CD4-positive, alpha-beta T cell (primary cell): Measurements from ENCODE around the gene OR10S1. TPM values are rescaled to one million over a fixed set of nuclear protein-coding genes. Genes with fewer than 3 reads are reported as not detected.
"Not testable (repeated sequence)": the region's sequence is repeated elsewhere in the genome, so short reads cannot be mapped to it uniquely, and the experiment has no call there.

Source experiments
- ATAC-seq: fragments of 200-7000 bp; cut with Tn5 transposase; one replicate; pipeline ENCODE4 v1.10.0; 2022; ENCODE audit warnings: mild to moderate bottlenecking; ENCODE audit not compliant: poor library complexity
- CTCF ChIA-PET: fragments of 350-600 bp; sonication (Branson Sonifier 250); formaldehyde crosslinking; loops from one replicate; lab custom pipeline; 2021; ENCODE audit warnings: antibody characterized with exemption, inconsistent platforms; lab: Charles Lee
- POLR2A ChIA-PET: fragments of 350-600 bp; sonication (Branson Sonifier 250); formaldehyde crosslinking; loops from one replicate; lab custom pipeline; 2021; ENCODE audit warnings: antibody characterized with exemption, inconsistent platforms; lab: Charles Lee
- DNase-seq, 14 experiments: peaks; one replicate each; pipeline ENCODE4 v3.0.0-alpha.2; 2013 to 2020; ENCODE audit warnings: mixed read lengths in 2 of 14
- H3K27ac ChIP-seq, 2 donors: one replicate each; pipeline versions ENCODE4 v1.5.1 to v1.7.0; 2013; ENCODE audit warnings: low read length in 2 of 2, low read depth in 1 of 2, mild to moderate bottlenecking in 1 of 2
- H3K27me3 ChIP-seq, 2 experiments: 1 replicate in 1 of 2; 2 replicates in 1 of 2; pipeline versions ENCODE4 v1.6.1 to v1.7.0; 2013; ENCODE audit warnings: low read length in 2 of 2, control low read depth in 1 of 2, mild to moderate bottlenecking in 1 of 2, moderate library complexity in 1 of 2; ENCODE audit not compliant: insufficient read depth in 2 of 2, control insufficient read depth in 1 of 2
- H3K36me3 ChIP-seq: one replicate; pipeline ENCODE4 v1.6.1; 2013; ENCODE audit warnings: low read length, control low read depth; ENCODE audit not compliant: insufficient read depth
- H3K4me1 ChIP-seq: one replicate; pipeline ENCODE4 v1.6.1; 2013; ENCODE audit warnings: low read length, control low read depth; ENCODE audit not compliant: insufficient read depth
- H3K4me3 ChIP-seq: one replicate; pipeline ENCODE4 v1.5.1; 2013; ENCODE audit warnings: mild to moderate bottlenecking, low read length, moderate library complexity
- H3K9me3 ChIP-seq, 2 experiments: 1 replicate in 1 of 2; 2 replicates in 1 of 2; pipeline versions ENCODE4 v1.6.1 to v1.7.0; 2013; ENCODE audit warnings: low read length in 2 of 2, mild to moderate bottlenecking in 2 of 2, control low read depth in 1 of 2, moderate library complexity in 1 of 2; ENCODE audit not compliant: control insufficient read depth in 1 of 2, insufficient read depth in 1 of 2
- H3K27ac Mint-ChIP-seq: one replicate; pipeline ENCODE4 v1.8.0; 2020; ENCODE audit warnings: mixed read lengths
- H3K27me3 Mint-ChIP-seq: one replicate; pipeline ENCODE4 v1.8.0; 2021; ENCODE audit warnings: mixed read lengths
- H3K36me3 Mint-ChIP-seq: one replicate; pipeline ENCODE4 v1.8.0; 2021; ENCODE audit warnings: low read depth, mixed read lengths
- H3K4me1 Mint-ChIP-seq: one replicate; pipeline ENCODE4 v1.8.0; 2021; ENCODE audit warnings: low read depth, mixed read lengths
- H3K4me3 Mint-ChIP-seq: one replicate; pipeline ENCODE4 v1.8.0; 2020; ENCODE audit warnings: mild to moderate bottlenecking, mixed read lengths
- H3K9me3 Mint-ChIP-seq: one replicate; pipeline ENCODE4 v1.8.0; 2020; ENCODE audit warnings: mixed read lengths
- CTCF ChIP-seq: fragments of 200-600 bp; IDR thresholded peaks from one replicate; pipeline ENCODE4 v1.8.0; 2022; ENCODE audit warnings: antibody characterized with exemption, mild to moderate bottlenecking
- intact Hi-C, 2 experiments: fragments of 100-400 bp; cut with DNase I in 1 of 2; cut with micrococcal nuclease in 1 of 2; formaldehyde crosslinking; loops; one replicate each; pipeline versions ENCODE4 v1.15.1 to v1.9.0; 2023 to 2025; cut with DNase I, micrococcal nuclease
- polyA plus RNA-seq, 2 donors: library from polyadenylated mRNA; unstranded; fragments of 120-200 nt; gene quantifications; one replicate each; pipeline ENCODE4 v1.2.1, GENCODE V29; 2013
- total RNA-seq, 174 experiments: library from RNA in 2 of 174; stranded (reverse) in 2 of 174; gene quantifications; one replicate each; pipeline ENCODE4 v1.2.3 and lab custom pipeline; 2021 to 2026

OR10S1 gene
- total RNA-seq (not detected), total RNA-seq (lab: John Stamatoyannopoulos, UW) (0 reads per million in 172 experiments)
- not detected for polyA plus RNA-seq (2013, experiment 1 of 2)
- not detected for polyA plus RNA-seq (2013, experiment 2 of 2)

GRCh38 chr11:123977731-123978347 is at the start of gene OR10S1:
Gene OR10S1 (minus strand): TSS chr11:123977781. CDS start chr11:123977664, 117 bp downstream.
- Histone ChIP-seq H3K4me3 (no peak within 1 kb of the TSS), H3K27me3 (peaks cover 0 to 2% of the 10 kb centered on the region in 2 experiments), H3K9me3 (peaks cover 0 to 15% of the 10 kb centered on the region in 2 experiments), H3K36me3 (no peaks in the 10 kb centered on the region), H3K4me1 (no peaks in the 10 kb centered on the region), H3K27ac (no peak within 1 kb of the TSS)
- DNase-seq: no peak
- H3K4me1 Mint-ChIP-seq: no peaks in the 10 kb centered on the region
- ChIA-PET CTCF (no interaction called here), POLR2A (no interaction called here)
- intact Hi-C loops: no loop called here
- H3K4me3 Mint-ChIP-seq: no peak within 1 kb of the TSS
- H3K27ac Mint-ChIP-seq: no peak within 1 kb of the TSS
- no peak for TF ChIP-seq CTCF
- H3K9me3 Mint-ChIP-seq: peaks cover 7% of the 10 kb centered on the region
- H3K27me3 Mint-ChIP-seq: peaks cover 21% of the 10 kb centered on the region
- H3K36me3 Mint-ChIP-seq: no peaks in the 10 kb centered on the region
- ATAC-seq: no peak

- CTCF ChIA-PET: no interaction called here
- Mint-ChIP-seq H3K36me3 (no peaks in the 10 kb centered on the region), H3K27ac (no peak within 1 kb of the TSS), H3K4me3 (no peak within 1 kb of the TSS), H3K27me3 (no peaks in the 10 kb centered on the region), H3K9me3 (no peaks in the 10 kb centered on the region), H3K4me1 (no peaks in the 10 kb centered on the region)
- no peak for TF ChIP-seq CTCF
- Histone ChIP-seq H3K9me3 (no peaks in the 10 kb centered on the region), H3K27ac (no peak within 1 kb of the TSS), H3K4me3 (no peak within 1 kb of the TSS), H3K36me3 (no peaks in the 10 kb centered on the region), H3K4me1 (no peaks in the 10 kb centered on the region), H3K27me3 (no peaks in the 10 kb centered on the region)
- ATAC-seq (no peak), DNase-seq (no peak)
- POLR2A ChIA-PET: no interaction called here
- intact Hi-C loops: no loop called here
These were observed 48.9 kb upstream of the OR10S1 start, which contains the start of gene OR10G8 for GRCh38 chr11:124026498-124026897. Gene OR10G8 (plus strand): TSS chr11:124026798. CDS start chr11:124029623, 2,825 bp downstream.

- ATAC-seq, H3K4me3 Mint-ChIP-seq, H3K9me3 ChIP-seq, H3K27me3 Mint-ChIP-seq, H3K27ac ChIP-seq, intact Hi-C loops, H3K27me3 ChIP-seq, H3K36me3 ChIP-seq, H3K9me3 Mint-ChIP-seq, H3K36me3 Mint-ChIP-seq, H3K27ac Mint-ChIP-seq, POLR2A ChIA-PET, H3K4me3 ChIP-seq, CTCF ChIA-PET, H3K4me1 Mint-ChIP-seq, H3K4me1 ChIP-seq, DNase-seq: not testable (repeated sequence)
These were observed 38.3 kb upstream of the OR10S1 start for GRCh38 chr11:124015837-124016236.

GRCh38 chr11:124012697-124013096 is 35.1 kb upstream of the OR10S1 start, which contains the start of gene OR10G4:
Gene OR10G4 (plus strand): TSS chr11:124012997. CDS start chr11:124015575, 2,578 bp downstream.
- intact Hi-C loops: no loop called here
- no peak for ATAC-seq
- Histone ChIP-seq H3K36me3 (no peaks in the 10 kb centered on the region), H3K9me3 (no peaks in the 10 kb centered on the region), H3K4me1 (no peaks in the 10 kb centered on the region), H3K27me3 (no peaks in the 10 kb centered on the region), H3K27ac (no peak within 1 kb of the TSS), H3K4me3 (no peak within 1 kb of the TSS)
- H3K4me3 Mint-ChIP-seq: no peak within 1 kb of the TSS
- TF ChIP-seq CTCF: no peak
- no peak within 1 kb of the TSS for H3K27ac Mint-ChIP-seq
- ChIA-PET POLR2A (no interaction called here), CTCF (no interaction called here)
- H3K9me3 Mint-ChIP-seq: no peaks in the 10 kb centered on the region
- H3K27me3 Mint-ChIP-seq: peaks cover 10% of the 10 kb centered on the region
- no peaks in the 10 kb centered on the region for H3K36me3 Mint-ChIP-seq
- no peak for DNase-seq
- no peaks in the 10 kb centered on the region for H3K4me1 Mint-ChIP-seq
